ENCODE data around the gene LRMDA. TPM values are rescaled to one million over a fixed set of nuclear protein-coding genes. Genes with fewer than 3 reads are reported as not detected.
"Not testable (repeated sequence)": the region's sequence is repeated elsewhere in the genome, so short reads cannot be mapped to it uniquely, and the experiment has no call there.

The LRMDA gene
- total RNA-seq, 1 donor from 2014 or later = not detected

DNA sequence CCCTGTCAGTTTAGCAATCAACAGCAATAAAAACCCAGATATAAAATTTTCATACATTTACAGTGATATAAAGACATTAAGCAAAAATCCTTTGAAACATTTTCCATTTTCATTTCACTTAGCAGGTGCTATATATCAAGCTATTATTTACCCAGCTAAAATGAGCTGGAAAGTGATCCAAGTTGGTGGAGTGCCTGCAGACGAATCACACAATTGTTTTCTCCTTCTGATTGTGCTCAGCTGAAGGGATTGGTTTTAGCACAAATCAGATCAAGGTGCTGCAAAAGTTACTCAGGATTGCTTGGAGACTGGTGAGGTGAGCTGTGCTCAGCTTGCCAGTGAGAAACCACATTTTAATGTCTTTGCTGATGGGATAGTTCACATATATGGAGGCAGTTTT is 138.1 kb downstream of the LRMDA start:
- intact Hi-C loops (cut with micrococcal nuclease) = no loop called here

DNA sequence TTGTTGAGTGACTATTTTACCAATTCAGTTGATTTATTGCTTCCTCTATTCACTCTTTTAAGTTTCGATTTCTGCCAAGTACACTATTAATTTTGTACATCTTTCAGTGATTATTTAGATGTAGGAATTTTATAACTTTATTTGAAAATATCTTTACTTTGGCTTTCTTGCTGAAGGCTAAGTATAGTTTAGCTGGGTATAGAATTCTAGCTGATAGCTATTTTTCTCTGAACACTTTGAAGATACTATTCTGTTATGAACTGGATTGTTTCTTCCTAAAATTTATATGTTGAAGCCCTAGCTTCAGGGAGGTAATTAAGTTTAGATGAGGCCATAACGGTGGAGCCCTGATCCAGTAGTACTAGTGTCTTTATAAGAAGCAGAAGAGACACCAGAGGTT is 141.1 kb downstream of the LRMDA start:
- intact Hi-C loops (cut with micrococcal nuclease) = no loop called here

DNA sequence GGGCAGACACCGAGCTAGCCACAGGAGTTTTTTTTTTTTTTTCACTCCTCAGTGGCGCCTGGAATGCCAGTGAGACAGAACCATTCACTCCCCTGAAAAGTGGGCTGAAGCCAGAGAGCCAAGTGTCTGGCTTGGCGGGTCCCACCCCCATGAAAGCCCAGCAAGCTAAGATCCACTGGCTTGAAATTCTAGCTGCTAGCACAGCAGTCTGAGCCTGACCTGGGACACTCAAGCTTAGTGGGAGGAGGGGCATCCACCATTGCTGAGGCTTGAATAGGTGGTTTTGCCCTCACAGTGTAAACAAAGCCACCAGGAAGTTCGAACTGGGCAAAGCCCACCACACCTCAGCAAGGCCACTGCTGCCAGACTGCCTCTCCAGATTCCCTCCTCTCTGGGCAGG is 144.5 kb downstream of the LRMDA start:
- intact Hi-C loops (cut with micrococcal nuclease) = no loop called here

DNA sequence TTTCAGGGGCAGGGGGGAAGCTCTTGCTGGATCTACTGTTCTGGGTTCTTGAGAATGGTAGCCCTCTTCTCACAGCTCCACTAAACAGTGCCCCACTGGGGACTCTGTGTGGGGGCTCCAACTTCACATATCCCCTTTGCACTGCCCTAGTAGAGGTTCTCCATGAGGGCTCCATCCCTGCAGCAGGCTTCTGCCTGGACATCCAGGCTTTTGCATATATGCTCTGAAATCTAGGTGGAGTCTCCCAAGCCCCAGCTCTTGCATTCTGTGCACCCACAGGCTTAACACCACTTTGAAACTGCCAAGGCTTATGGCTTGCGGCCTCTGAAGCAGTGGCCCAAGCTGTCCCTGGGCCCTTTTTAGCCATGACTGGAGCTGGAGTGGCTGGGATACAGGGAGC is 150.7 kb downstream of the LRMDA start:
- intact Hi-C loops (cut with micrococcal nuclease) = no loop called here

DNA sequence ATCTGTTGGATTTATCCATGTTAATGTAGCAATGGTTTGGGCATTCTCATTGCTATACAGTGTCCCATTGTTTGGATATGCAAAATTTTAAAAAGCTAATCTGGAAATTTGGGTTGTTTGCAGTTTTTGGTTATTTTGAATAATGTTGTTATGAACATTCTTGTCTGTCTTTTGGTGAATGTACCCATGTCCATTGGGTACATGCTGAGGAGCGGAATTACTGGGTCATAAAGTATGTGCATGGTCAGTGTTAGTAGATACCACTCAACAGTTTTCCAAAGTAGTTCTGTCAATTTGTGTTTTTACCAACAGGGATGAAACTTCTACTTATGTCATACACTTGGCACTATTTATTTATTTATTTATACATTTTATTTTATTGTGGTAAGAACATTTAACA is 153.9 kb downstream of the LRMDA start:
- intact Hi-C loops (cut with micrococcal nuclease) = no loop called here

DNA sequence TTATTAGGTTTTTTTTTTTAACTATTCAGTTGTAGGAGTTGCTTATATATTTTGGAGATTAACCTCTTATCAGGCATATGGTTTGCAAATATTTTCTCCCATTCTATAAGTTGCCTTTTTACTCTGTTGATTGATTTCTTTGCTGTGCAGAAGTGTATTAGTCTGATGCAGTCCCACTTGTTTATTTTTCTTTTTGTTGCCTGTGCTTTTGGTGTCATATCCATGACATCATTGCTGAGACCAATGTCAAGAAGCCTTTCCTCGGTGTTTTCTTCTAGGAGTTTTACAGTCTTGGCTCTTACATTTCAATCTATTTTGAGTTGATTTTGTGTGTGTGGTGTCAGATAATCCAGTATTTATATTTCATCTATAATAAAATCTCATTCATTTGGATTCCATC is 155.4 kb downstream of the LRMDA start:
- intact Hi-C loops (cut with micrococcal nuclease) = no loop called here

DNA sequence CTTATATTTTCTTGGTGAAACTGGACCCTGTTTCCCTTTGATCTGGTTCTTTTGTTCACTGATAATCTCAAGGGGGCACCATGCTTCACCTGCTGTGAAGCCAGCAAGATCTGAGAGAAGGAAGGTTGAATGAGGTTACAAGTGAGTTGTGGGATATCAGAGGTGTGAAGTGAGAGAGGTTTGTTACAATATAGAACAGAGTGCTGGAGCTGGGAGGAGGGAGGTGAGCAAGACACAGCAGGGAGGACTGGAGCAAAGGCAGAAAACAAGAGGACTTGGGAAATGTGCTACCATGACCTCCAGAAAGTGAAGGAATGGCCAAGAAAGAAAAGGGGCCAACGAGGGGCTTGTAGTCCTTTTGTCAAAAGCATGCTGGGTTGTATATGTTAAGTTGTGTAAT is 156.6 kb downstream of the LRMDA start:
- intact Hi-C loops (cut with micrococcal nuclease) = no loop called here

DNA sequence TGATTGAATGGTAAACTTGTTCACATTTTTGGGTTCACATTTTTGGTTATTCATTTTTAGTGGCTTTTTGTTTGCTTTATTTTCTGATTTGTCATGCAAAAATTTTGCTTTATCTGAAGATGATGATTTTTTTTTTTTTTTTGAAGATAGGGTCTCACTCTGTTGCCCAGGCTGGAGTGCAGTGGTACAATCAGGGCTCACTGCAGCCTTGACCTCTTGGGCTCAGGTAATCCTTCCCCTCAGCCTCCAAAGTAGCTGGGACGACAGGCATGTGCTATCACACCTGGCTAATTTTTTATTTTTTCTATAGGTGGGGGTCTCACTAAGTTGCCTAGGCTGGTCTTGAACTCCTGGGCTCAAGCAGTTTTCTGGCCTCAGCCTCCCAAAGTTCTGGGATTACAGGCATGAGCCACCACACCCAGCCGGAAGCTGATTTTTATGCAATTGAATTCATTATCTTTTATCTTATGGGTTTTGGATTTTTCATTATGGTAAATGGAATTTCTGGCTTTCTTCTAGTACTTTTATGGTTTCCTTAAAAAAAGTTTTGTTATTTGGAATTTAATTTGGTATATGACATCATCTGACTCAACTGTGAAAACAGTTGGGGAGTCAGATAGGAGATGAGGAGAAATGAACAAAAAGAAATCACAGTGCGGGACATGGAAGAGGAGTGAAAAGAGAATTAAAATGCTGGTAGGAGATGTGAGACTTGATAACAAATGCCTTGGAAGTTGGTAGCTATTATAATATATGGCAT is 158.7 kb downstream of the LRMDA start:
- intact Hi-C loops (cut with micrococcal nuclease) = no loop called here

DNA sequence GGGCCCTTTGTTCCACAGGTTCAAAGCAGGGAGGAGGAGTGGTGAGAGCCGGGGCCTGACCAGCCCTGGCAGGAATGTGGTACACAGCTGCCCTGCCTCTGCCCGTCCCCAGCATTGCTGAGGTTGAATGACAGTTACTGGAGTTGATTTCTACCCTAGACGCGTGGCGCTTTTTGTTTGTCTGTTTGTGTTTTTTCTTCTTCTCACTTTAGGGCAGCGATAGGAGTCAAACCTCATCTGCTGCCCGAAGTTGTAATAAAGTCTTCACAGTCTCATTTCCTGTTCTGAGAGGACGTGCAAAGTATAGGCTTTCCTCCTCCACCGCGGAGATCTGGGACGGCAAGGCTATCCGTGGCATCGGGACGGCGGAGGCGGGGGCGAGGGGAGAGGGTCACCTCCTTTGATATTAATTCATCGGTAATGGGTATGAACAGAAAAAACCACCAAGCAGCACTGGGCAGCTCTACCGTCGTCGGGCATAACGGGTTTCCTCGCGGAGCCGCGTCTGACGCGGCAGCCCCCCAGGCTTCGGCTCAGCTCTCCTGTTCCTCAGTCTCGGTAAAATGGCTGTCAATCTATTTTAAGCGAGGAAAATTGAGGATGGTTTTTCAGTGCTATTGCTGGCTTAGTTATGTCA is 160.8 kb downstream of the LRMDA start:
- intact Hi-C loops (cut with micrococcal nuclease) = no loop called here

DNA sequence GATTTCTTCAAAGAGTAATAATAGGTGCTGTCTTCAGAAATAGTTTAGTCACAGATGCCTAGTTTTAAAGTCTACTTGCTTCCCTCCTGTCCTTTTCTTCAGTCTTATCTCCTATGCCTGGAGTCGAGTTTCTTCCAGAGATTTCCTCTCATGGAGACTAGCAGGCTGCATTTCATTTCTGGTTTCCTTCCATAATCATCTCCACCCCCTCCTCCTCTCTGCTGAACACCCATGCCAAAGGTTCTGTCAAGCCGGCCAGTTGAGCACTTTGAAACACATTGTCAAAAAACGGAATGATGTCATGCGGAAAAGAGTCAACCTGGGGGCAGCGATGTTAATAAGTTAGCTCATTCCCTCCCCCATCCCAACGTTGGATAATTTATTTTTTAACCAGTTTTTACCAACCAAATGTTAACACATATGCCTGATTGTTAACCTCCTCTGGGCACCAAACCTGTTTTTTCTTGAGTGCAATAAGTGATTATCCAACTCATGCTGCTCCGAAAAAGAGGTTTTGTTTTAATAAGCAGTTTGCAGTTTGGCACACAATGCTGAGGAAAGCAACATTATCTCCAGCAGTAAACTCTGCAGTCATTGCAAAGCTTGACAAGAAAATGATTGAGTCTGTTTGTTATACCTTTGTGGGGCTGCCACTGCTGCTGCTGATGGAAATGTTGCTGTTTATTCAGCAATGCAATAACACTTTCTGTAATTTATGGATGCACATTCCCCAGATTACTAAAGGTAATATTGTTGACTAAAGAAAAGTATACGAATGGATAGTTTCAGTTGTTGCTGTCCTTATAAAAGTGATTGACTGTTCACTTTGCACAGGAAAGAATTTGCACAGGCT is 161.6 kb downstream of the LRMDA start:
- intact Hi-C loops (cut with micrococcal nuclease) = no loop called here

DNA sequence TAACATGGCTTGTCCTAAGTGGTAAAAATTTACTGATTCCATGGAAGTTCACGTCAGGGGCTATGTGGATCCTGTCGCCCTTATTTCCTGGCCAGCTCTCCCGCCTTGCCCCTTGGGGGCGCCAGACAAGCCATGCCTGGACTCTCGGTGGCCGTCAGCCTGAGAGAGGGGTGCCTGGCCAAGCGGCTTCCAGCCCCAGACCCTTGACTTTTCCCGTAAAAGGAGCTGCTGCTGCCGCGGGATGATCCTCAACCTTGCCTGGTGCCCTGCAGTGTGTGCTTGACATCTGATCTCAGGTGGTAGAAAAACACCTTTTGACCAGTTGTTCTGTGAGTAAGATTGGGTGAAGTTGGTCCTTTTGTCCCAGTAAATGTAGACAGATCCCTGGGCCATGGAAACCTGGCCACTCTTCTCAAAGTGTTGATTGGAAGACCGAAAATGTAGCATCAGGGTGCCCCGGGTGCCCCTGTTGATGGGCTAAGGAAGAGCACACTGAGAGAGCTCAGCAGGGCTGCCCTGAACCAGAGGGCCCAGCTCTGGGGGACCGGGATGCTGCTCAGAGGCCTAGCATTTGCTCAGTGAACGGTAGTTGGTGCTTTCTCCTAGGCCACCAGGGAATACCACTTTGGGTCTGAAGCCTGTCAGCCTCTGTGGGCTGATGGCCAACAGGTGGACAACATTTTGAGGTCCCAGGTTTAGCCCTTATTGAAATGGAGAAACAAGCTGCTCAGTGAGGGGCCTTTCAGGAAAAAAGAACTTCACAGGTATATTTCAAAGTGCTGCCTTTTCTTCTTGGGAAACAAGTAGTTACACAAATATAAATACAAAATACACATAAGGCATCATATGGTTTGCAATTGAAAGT is 162.5 kb downstream of the LRMDA start:
- intact Hi-C loops (cut with micrococcal nuclease) = no loop called here

DNA sequence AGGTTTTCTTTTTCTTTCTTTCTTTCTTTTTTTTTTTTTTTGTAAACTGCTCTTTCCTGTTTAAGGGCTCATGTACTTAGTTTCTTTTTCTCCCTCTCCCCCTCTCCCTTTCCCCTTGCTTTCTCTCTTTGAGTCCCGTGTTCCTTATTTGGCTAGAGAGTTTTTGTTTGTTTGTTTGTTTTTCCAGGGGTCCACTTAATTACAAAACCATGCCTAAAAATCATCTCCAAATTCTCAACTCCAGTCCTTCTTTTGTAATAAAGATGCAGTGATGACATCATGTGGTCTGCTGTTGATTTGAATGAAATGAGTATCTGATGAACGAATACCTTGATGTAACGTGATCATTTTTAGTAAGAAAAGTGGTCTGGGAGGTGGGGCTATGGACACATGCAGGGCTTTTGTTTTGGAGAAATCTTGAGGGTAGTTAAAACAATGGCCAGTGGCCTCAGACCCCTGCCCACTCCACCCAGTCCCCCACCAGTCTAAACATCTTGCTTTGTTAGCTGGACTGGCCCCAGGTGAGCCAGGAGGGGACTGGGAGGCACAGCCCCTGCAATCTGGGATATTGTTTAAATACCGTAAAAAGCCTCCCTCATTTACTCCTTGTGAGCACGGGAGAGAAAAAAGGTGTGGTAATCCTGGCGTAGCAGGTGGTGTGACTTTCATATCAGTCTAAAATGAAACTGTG is 165.7 kb downstream of the LRMDA start:
- intact Hi-C loops (cut with micrococcal nuclease) = no loop called here

DNA sequence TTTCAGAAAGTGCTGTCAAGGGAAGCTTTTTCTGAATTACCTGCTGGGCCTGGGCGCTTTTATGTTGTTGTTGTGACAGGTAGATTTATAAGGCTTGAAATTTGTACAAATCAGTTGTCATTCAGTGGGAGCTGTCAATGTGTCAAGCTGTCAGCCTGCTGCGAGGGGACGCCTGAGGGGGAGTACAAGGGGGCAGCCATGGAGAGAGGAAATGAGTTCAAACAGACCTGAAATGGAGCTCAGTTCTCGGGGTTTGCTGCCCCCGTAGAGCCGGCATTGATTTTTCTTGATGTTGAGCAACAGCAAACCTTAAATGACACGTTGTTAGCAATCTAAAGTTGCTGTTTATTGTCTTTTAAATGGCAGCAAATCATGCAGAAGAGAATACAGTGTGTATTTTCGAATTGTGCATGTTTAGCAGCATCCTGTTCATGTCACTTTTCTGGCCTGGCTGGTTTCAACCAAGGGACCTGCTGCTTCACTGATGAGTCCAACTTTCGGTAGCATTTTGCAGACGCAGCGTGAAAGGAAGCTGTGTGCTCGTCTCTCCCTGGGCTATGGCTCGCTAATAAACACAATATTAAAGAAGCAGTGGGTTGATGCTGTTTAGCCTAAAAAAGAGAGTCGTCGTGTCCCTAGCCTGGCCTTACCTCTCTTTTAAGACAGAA is 166.5 kb downstream of the LRMDA start:
- intact Hi-C loops (cut with micrococcal nuclease) = no loop called here

DNA sequence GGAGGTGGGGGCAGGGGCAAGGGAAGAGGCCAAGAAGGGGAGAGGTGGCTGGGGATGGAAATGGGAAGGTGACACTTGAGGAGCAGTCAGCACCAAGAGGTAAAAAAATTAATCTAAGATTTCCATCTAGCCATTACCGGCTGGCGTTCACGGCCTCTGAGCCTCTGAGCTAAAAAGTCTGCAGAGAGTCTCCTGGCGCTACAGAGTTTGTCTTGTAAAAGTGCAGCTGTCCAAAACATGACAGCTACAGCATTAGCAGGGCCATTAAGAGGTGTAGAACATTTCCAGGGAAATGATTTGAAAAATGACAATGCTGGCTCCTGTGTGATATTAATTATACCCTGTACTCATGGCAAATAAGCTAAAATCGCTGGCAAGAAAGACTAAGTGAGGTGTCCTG is 167.6 kb downstream of the LRMDA start:
- intact Hi-C loops (cut with micrococcal nuclease) = no loop called here

DNA sequence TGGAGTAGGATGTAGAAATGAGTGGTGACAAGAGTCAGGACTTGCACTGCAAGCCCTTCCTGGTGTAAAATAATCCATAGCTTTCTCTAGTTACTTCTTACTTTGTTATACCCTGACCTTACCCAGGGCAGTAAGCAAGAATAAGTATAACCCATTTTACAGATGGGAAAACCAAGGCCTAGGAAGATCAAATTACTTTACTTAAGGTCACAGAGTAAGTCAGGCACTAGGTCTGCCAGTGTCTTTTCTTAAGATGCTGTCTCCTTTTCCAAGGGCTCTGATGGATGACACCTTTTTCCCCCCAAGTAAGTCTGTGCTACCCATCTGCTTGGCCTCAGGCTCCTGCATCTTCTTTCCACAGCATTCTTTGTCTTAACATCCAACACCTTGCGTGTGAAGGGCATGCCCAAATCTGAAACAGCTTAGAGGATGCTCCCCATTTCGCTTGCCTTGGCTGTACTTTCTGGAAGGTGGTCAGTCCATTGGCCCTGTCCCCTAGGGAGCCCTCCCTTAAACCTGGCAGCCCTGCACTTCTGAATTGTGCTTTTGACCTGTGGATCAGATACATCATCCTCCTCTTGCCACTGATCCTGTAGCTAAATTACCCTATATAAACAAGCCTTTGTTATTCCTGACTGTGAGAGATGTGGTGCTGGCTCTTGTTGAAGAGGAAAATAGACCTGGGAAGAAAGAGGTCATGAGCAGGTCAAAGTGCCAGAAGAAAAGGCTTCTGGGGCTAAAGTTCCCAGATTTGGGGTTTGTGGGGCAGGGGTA is 168.6 kb downstream of the LRMDA start:
- intact Hi-C loops (cut with micrococcal nuclease) = no loop called here

DNA sequence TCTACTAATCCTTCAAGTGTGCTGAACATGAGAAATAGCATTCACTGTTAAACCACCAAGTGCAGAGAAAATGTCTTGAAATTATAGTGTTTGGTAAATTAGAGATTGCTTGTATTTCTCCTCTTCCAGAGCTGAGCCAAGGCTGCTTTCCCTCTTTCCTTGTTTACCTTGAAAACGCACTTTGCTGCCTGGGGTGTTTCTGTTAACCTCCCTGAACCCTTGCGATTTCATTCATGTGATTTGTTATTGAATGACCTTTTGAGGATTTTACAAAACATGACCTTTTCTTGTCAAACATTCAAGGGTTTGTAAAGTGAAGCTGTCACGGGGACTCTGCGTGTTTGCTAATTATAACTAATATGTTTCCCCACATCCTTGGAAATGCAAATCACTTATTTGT is 169.4 kb downstream of the LRMDA start:
- intact Hi-C loops (cut with micrococcal nuclease) = no loop called here

DNA sequence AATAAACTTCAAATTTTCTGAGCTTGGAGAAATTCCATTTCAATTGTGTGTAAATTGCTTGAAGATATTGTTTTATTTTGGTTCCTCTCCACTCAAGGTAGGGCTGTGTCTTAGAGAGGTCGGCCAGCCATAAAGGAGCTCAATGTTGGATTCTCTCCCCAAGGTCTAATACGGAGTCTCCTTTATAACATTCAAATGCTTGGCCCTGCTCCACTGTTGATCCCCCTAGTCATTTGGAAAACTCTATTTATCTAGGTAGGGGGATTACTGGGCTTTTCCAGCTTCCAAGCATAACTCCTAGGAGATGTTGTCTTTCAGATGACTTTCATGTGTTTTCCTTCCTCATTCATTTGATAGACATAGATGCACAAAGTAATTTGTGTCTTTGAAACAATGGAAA is 170.9 kb downstream of the LRMDA start:
- intact Hi-C loops (cut with micrococcal nuclease) = no loop called here

DNA sequence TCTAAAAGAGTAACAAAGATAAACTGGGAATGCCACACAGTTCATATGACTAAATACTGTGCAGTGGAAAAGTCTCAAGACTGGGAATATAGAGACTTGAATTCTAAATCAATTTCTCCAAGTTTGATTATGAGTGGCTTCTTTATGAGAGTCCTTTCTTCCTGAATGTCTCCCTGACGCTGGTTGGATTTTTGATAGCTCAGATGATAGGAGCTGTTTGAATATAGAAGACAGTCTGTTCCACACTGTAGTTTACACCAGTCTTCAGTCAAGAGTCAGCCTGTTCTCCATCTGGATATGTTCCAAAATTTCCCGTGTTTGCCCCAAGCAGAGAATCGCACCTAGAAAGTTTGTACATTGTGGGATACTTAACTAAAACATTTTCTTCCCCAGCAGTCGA is 173.7 kb downstream of the LRMDA start:
- intact Hi-C loops (cut with micrococcal nuclease) = no loop called here

DNA sequence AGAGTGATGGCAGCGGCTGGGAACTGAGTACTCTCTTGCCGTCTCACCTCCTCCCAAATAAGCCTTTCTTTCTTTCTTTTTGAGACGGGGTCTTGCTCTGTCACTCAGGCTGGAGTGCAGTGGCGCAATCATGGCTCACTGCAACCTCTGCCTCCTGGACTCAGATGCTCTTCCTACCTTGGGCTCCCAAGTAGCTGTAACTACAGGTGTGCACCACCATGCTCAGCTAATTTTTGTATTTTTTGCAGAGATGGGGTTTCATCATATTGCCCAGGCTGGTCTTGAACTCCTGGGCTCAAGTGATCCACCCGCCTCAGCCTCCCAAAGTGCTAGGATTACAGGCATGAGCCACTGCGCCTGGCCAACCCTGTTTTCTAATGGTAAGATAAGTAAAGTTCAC is 174.4 kb downstream of the LRMDA start:
- intact Hi-C loops (cut with micrococcal nuclease) = not testable (repeated sequence)

Data from T-helper 1 cell treated with Interleukin-12 subunit alpha and Interleukin-12 subunit beta and Interleukin-4 antibody, amounts not matched to agents 30 ng/mL and 1 ng/mL, for 36 hours (primary cell).